Activated T-helper 1 cell treated with anti-CD3 and anti-CD28 coated beads, Interleukin-2, amount 50 U/mL, for 16 hours (primary cell): Measurements from ENCODE around the gene SLC7A14.

Experiments used
- DNase-seq, 2 donors: peaks; one replicate each; pipeline ENCODE4 v3.0.0-alpha.2; 2020; ENCODE audit warnings: low read depth in 1 of 2, low spot score in 1 of 2

Gene SLC7A14

DNA sequence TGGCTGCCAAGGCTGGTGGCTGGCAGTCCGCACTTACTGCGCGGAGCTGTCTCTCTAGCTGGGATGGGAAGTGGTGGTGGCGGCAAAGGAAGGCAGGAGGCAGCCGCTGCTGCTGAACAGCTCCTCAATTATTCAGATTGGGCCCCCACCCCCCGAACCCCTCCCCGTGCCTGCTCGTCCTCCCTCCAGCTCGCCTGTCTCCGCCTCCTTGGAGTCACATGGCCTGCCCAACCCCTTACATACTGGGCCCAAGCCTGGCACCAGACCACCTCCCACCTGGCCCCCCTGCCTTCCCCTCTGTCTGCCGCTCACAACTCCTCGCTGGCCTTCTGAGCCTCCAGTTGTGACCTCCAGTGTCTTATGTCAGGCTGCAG, at the start of gene SLC7A14:
Gene SLC7A14 (minus strand): TSS at position 139 of the 374 bp plus-strand sequence. CDS start 59,139 bp downstream, outside the sequence.
- no peak for DNase-seq

DNA sequence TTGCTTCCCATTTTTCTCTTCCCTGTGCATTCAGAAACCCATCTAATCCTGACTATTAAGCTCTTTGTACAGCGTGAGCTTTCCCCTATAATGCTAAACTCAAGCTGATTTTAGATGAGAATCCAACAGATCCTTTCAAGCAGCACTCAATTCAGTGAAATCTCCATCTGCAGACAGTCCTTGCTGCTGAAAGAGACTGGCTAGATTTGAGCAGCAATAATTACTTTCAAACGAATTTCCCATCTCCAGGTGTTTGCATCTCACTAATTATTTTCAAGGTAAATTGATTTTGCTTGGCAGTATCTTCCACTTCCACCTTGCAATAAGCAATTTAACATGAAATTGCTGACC, 49.5 kb upstream of the SLC7A14 start:
- no peak for DNase-seq

DNA sequence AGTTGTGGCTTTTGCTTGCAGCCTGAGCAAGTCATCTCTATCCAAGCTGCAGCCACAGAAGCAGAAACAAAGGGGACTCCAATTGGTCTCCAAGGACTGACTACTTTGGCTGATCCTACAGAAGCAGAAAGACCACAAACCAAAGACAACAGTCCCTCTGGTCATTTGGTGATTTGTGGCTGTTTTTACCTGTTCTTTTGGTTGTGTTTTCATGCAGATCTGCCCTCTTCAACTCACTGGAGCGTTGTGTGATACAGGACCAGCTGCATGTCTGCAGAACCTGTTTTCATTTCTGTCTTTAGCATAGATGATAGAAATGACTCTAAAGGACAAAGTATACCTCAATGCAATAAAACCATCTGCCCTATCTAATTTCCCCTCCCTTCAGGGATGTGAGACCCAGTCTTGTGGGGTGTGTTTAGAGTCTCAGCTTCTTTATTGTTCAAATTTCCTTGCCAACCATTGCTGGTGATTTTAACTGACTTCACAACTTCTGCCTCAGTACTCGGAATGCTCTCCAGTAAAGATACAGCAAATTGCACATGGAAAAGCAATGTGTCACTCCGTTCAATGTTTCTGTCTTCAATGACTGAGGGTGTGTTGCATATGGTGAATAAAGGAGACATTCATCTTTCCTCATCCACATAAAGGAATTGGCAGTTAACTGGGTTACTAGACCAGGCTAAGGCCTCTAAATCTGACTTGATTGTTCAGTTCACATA, 48.9 kb upstream of the SLC7A14 start:
- no peak for DNase-seq

DNA sequence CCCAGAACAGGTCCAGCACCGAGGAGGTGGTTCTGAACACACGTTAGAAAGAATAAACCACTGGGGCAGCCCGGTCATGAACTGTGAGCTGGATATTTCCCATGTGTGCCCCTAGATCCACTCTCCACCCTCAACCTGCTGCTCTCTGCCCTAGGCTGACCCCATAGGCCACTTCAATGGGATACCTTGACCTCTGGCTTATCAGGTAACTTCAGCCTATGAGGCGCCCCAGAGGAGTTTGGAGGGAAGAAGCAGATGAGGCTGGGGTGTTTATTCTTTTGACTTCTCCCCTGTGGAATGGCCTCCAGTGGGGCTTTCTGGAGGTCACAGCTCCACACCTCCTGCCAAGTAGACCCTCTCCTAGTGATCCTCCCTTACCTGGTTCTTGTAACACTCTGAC, 47.7 kb upstream of the SLC7A14 start:
- DNase-seq = no peak

DNA sequence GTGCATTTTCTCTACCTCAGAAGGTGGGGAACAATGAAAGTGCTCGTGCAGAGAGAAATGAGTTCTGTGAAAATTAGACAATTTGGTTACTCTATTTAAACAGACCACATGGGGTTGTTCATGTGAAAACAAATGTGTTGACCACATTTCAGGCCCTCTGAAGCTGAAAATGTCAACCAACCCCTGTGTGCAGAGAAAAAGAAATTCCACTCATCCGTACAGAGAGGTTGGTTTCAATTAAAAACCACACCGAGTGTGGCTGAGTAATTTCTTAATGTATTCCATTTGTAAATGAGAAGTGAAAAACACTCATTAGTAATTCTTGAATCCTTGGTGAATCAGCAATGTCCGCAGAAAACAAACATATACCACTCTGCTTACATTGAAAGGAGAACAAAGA, 46.9 kb upstream of the SLC7A14 start:
- DNase-seq = no peak

DNA sequence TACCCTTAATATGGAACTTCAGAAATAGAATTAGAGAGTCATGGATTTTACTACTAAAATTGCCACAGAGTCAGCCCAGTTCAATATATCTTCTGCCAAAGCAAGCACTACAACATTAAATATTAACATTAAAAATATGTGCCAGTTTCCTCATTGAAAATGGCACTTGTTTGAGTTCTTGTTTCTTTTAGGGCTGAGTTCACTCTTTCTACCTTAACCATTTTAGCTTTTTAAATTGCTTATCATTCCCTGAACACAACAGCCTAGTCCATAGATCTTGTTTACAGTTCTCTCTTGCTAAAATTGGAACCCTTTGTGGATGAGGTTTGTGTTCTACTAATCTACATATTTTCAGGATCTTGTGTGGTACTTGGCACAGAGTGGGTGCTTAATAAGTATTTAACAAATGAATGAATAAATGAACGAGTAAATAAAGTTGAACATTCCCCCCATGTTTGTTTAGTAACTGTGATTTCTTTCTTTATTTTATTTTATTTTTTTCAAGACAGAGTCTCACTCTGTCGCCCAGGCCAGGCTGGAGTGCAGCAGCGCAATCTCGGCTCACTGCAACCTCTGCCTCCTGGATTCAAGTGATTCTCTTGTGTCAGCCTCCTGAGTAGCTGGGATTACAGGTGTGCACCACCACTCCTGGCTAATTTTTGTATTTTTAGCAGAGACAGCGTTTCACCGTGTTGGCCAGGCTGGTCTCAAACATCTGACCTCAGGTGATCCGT, 46.0 kb upstream of the SLC7A14 start:
- no peak for DNase-seq

DNA sequence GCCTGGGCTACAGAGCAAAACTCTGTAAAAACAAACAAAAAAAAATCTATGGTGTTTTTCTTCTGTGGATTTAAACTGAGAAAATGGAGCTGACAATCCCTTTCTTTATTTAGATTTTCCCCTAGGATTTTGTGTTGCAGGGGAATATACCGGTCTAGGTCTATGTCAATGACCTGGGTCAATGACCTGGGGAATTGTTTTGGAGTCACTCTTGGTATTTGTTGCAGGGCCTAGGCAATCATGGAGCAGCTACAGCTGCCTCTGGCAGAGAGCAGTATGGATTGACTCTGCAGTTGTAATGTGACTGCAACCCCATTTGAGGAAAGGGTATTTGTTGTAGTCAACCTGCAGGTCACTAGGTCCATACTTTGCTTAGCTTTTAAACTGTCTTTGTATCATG, 37.6 kb upstream of the SLC7A14 start:
- no peak for DNase-seq

DNA sequence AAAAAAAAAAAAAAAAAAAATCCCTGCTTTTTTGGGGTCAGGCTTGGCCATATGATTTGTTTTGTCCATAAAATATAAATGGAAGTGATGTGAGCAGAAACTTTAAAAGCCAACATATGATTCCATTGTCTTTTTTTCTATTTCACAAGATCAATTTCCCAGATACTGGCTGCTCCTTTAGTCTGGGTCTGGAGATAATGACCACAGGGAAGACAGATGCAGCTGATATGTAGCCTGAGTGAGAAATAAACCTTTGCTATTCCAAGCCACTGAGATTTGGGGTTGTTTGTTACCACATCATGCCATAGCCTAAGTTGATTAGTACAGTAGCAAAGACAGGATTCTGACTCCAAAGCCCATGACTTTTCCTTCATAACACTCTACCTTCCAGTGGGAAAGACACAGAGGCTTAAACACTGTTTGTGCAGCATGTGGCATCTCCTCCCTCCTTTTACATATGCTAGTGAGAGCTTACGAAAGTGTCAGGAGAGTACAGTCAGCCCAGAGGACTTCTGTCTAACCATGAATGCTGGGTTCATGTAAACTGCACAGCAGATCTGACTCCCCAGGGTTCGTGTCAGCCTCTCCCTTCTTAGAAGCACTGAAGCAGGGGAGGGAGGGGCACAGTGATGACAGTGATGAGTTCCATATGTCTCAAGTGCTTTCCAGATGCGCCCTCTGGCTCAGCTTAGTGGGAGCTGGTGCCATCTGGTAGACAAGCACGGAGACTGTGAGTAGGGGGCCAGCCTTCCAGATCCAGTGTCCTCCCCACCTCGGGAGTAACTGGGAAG, 36.7 kb upstream of the SLC7A14 start:
- DNase-seq = no peak

DNA sequence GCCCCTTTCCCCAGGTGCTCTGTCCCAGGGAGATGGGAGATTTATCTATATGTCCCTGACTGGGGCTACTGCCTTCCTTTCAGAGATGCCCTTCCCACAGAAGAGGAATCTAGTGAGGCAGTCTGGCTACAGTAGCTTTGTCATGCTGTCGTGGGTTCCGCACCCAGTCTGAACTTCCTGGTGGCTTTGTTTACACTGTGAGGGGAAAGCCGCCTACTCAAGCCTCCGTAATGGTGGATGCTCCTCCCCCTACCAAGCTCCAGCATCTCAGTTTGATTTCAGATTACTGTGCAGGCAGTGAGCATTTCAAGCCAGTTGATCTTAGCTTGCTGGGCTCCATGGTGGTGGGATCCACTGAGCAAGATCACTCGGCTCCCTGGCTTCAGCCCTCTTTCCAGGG, 35.4 kb upstream of the SLC7A14 start:
- no peak for DNase-seq

DNA sequence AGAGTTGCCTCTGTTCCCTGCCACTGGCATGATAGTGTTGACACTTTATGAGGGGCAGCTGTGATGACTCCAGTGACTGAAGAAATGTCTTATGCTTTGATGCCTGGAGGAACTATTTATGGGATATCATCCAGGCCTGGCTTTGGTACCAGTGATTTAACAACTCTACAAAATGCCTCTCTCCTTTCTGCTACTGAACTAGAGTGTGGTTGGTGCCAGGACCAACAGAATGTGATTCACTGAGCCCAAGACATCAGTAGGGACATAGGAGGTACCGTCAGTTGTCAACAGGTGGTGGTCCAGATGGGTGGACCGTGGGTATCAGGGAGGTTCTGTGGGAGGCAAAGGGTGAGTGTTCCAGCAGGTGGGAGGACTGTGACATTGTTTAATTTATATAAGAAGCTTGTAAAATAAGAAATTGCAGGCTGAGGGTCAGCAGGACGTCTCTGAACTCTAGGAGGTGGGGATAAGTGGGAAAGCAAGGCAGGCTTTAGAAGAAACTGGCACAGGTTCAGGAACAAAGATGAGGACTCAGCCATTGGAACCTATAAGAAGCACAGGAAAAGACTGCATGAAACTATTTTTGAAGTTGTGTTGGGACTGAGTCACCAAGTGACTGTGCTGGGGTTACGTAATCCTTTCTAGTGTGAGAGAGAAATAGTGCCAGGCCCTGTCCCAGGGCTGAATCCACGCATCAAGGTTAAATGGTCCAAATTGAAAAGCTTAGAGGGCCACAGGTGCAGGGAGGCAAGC, 28.5 kb upstream of the SLC7A14 start:
- DNase-seq = no peak

DNA sequence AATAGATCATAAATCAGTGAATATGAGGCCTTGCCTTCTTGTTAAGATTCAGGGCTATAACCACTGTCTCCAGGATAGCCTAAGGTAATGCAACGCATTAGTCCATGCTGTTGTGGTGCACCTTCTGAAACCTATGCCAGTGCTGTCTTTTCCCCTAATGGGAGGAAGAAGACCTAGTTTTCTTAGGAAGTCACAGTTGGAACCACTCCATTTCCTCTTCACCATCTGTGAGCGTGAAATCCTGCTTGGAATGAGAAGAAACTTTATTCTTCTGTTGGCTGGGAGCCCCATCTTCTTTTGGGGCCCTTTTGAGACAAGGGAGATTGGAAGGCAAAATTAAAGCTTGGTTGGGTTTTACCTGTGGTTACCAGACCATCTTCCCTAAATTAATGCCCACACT, 25.9 kb upstream of the SLC7A14 start:
- no peak for DNase-seq

DNA sequence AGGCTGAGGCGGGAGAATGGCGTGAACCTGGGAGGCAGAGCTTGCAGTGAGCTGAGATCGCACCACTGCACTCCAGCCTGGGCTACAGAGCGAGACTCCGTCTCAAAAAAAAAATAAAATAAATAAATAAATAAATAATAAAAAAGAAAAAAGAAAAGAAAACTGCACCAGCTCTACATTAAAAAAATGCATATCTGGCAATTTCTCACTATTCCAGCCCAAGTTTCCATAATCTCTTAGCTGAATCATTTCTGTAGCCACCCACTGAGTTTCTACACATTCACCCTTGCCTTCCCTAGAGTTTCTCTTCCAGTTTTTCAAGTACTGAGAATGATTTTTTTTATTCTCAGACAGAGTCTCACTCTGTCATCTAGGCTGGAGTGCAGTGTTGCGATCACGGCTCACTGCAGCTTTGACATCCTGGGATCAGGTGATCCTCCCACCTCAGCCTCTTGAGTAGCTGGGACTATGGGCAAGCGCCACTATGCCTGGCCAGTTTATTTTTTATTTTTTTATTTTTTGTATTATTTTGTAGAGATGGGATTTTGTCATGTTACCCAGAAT, 24.5 kb upstream of the SLC7A14 start:
- no peak for DNase-seq

DNA sequence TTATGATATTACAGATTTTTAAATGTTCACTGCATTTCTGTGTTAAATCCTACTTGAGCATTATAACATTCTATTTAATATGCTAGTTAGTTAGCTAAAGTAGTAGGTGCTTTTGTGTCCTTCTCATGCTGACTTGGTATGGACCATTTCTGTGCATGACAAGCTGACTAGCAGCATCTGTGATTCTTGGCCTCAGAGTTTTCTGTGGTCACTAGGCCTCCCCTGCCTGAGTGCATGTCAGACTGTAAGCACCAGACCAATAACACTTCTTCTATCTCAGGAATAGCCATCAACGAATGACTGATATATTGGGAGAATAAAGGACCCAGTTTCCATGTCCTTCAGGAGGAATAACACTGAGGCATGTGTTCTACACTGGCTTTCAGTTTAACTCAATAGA, 22.6 kb upstream of the SLC7A14 start:
- DNase-seq = no peak

DNA sequence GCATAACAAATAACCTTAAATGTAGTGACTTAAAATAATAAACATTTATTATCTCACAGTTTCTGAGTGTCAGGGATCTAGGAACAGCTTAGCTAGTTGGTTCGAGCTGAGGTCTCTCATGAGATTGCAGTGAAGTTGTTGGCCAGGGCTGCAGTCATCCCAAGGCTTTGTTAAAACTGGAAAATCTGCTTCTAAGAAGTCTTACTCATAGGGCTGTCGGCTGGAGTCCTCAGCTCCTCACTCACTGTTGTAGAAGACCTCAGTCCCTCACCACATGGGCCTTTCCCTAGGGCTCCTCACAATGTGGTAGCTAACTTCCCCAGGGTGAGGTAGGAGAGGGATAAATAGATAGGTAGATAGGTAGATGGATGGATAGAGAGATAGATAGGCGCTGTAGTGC, 20.8 kb upstream of the SLC7A14 start:
- no peak for DNase-seq

DNA sequence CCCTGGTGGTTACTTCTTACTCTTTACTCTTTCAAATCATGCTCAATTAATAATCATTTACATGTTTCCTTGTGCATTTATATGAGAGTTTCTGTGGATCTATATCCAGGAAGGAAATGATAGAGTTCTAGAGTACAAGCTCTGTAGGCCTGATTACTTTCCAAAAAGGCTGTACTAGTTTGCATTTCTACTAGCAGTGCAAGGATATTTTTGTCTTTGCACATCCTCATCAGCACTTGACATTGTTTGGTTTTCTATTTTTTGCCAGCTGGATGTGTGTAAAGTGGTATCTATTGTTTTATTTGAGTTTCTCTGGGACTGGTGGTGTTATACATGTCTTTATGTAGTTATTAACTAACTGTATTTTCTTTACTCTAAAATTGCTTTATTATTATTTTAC, 19.6 kb upstream of the SLC7A14 start:
- no peak for DNase-seq

DNA sequence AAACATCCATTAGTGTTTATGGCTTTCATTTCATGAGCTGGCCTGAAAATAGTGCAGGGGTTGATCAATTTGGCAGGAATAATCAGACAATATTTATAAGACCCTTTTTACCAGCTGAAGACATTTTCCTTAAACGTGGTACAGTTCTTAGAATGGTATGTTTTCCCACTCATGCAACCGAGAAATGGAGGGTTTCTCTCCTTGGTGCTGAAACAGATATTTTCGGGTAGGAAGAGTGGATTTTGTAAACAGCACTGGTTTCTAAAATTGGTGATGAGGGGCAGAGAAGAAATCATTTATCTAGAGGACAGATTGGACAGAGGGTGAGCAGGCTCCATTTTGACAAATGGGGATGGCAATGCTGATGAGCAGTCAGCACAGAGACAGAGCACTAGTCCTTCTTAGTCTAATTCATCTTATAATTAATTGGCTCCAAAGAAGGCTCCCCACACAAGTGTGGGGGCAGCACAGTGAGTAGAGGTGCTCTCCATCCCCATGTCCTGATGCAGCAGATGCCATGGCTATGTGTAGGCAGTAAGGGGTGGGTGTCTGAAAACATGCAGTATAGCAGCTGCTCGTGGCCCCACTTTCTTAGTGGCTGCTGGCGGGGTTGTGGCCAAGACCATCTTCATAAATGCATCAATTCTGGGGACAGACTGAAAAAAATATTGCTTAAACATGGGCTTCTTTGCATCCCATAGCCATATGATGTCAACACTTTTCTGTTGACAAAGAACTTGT, 18.1 kb upstream of the SLC7A14 start:
- DNase-seq = no peak

DNA sequence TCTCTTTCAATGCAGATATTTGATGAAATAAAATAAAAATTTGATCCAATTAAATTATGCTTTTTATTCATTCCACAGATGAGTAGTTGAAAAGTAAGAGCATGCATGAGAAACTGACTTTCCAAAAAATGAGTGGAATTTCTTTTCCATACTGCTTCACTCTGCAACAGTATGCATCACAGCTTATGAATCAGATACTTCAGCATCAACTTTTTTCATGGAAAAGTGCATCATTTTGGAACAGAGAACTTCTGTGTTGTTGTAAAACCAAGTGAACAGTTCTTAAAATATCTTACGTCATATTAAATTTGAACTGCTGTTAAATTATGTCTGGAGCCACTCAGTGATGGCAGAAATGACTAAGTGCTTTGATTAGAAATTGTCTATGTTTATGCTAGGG, 16.7 kb upstream of the SLC7A14 start:
- no peak for DNase-seq

DNA sequence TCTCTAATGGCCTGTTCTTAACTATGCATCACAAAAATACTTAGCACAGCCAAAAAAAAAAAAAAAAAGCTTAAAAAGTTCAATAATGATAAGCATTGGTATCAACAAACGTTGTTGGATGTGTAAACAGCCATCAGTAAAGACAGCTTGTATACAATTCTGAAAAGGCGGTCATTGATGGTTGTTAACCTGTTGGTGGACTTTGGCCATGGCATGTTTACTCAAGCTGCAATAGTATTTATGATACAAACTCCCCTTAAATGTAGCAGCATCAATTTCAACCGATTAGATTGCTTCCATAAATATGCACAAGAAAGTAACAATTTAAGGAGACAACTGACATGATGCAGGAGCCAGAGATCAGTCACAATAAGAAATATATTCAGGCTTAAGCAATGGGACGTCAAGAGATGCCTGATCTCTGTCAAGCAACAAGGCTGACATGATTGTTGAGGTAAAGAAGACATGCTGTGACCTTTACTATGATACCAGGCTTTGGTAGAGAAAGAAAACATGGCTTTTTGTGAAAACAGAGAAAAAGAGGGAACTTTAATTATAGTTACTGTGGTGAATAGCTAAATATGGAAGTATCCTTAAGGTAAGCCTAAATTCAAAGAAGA, 14.2 kb upstream of the SLC7A14 start:
- DNase-seq = no peak

DNA sequence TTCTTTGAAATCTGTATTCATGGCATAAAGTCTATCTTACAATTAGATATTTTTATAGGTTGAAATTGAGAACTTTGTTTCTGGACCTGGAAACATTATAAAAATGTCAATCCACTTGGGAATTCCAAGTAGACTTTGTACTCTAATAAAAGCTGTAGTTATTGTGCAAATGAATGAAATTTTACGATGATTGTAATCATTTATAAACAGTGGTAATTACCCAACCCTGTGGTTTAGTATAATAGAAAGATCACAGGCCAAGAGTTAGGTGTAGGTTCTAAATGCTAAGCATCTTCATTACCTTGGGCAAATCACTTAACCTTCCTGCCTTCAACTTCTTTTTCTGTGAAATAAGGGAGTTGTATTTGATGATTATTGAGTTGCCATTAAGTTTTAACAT, 13.2 kb upstream of the SLC7A14 start:
- no peak for DNase-seq

DNA sequence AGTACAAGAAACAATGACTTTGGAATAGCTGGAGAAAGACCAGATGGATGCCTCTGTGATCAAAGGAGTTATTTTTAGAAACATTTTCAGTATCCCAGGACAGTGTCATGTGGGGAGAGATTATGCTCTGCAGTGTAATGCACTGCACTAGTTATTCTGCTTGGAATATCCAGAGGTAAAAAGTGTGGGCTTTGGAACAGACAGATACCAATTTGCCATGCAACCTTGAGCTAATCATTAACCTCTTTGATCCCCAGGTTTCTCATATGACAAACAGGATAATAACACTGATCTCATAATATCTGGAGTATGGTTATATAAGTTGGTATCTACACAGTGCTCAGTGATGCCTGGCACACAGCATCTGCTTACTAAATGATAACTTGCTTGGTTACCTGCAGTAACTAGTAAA, 12.2 kb upstream of the SLC7A14 start:
- no peak for DNase-seq
